Testis (tissue), 3 donors: Measurements from ENCODE around the gene PDE8B. TPM values are rescaled to one million over a fixed set of nuclear protein-coding genes. Genes with fewer than 3 reads are reported as not detected.

ENCODE experiments used
- DNase-seq: peaks from one replicate; pipeline ENCODE4 v3.0.0-alpha.2; 2019
- H3K27ac ChIP-seq, 2 donors: fragments of 200-600 bp; sonication (generic); one replicate each; pipeline ENCODE4 v1.5.1; 2019
- H3K27me3 ChIP-seq: fragments of 200-600 bp; sonication (generic); one replicate; pipeline ENCODE4 v1.5.1; 2019
- H3K36me3 ChIP-seq: fragments of 200-600 bp; sonication (generic); one replicate; pipeline ENCODE4 v1.5.1; 2017; ENCODE audit warnings: low read depth; ENCODE audit errors: missing control alignments
- H3K4me1 ChIP-seq: fragments of 200-600 bp; sonication (generic); one replicate; pipeline ENCODE4 v1.5.1; 2019
- H3K4me3 ChIP-seq, 2 donors: fragments of 200-600 bp; sonication (generic); one replicate each; pipeline ENCODE4 v1.5.1; 2017 to 2019
- H3K9me3 ChIP-seq: fragments of 200-600 bp; sonication (generic); one replicate; pipeline ENCODE4 v1.5.1; 2017
- POLR2A ChIP-seq: fragments of 450-650 bp; IDR thresholded peaks from one replicate; pipeline ENCODE4 v1.6.1; 2017; ENCODE audit warnings: antibody characterized with exemption, mild to moderate bottlenecking, moderate library complexity
- WGBS, 2 donors: methylation state at CpG; one replicate each; pipeline ENCODE4 v1.1.5; 2018; 5-methylcytosine and 5-hydroxymethylcytosine counted together
- intact Hi-C: fragments of 100-400 bp; cut with DNase I; formaldehyde crosslinking; loops from one replicate; pipeline ENCODE4 v1.15.1; 2023; ENCODE audit warnings: low total_unique reads
- polyA plus RNA-seq: library from polyadenylated mRNA; stranded (reverse); fragments of 350-450 nt; fragmentation: Illumina TruSeq; extraction: RNeasy Lipid Tissue Mini Kit (QIAGEN cat#74804); gene quantifications from one replicate; pipeline ENCODE4 v1.2.3, GENCODE V29; 2014; ENCODE audit warnings: low read depth, low replicate concordance; ENCODE audit not compliant: insufficient read depth
- total RNA-seq, 2 donors: library from RNA; depleted of rRNA; stranded (reverse); fragments of >200 nt; gene quantifications; one replicate each; pipeline ENCODE4 v1.2.3, GENCODE V29; 2016
- TF ChIP-seq, protein P1 (sequence below), 3 experiments: fragments of 450-650 bp in 2 of 3; fragments of 200-600 bp in 1 of 3; sonication (generic) in 1 of 3; IDR thresholded peaks; one replicate each; pipeline ENCODE4 v1.5.1; 2016 to 2019; ENCODE audit warnings: antibody characterized with exemption in 3 of 3, mild to moderate bottlenecking in 2 of 3, moderate library complexity in 1 of 3

PDE8B gene
- total and polyA plus RNA-seq, 3 donors from 2014 or later, result 2.0 to 7.2 (median 5.8) TPM

DNA sequence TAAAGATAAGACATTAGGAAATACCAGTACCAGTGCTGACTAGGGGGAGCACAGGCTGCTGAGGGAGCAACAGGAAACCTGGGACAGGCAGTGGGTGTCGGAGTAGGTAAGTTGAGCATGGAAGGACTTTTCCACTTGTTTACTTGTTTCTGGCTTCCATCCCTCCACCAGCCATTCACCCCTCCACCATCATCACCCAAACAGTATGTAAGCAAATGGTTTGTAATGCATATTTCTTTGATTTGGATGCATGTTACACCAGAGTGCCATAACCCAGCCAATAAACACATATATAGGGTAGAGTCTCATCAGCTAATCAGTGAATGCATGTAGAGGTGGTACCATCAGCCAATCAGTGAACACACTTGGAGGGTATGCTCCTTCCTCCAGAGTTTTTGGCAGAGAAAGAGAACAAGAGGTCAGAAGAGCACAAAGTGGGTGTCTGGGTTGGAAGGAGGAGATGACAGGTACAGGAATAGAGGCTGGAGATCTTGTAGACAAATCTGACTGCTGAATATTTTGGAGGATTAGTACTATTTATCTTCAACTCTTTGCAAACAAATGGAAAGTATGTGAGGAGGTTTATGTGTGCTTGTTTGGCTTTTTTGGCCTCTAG, 37.7 kb upstream of the PDE8B start:
- TF ChIP-seq, protein P1, sequence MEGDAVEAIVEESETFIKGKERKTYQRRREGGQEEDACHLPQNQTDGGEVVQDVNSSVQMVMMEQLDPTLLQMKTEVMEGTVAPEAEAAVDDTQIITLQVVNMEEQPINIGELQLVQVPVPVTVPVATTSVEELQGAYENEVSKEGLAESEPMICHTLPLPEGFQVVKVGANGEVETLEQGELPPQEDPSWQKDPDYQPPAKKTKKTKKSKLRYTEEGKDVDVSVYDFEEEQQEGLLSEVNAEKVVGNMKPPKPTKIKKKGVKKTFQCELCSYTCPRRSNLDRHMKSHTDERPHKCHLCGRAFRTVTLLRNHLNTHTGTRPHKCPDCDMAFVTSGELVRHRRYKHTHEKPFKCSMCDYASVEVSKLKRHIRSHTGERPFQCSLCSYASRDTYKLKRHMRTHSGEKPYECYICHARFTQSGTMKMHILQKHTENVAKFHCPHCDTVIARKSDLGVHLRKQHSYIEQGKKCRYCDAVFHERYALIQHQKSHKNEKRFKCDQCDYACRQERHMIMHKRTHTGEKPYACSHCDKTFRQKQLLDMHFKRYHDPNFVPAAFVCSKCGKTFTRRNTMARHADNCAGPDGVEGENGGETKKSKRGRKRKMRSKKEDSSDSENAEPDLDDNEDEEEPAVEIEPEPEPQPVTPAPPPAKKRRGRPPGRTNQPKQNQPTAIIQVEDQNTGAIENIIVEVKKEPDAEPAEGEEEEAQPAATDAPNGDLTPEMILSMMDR (IDR thresholded peaks at IDR 0.05), result no peak
- TF ChIP-seq POLR2A, result no peak
- H3K4me3 ChIP-seq, result no peak overlapping the region
- H3K36me3 ChIP-seq, result no peaks in the 10 kb centered on the region
- H3K4me1 ChIP-seq, result peaks cover 8% of the 10 kb centered on the region
- no peak overlapping the region for H3K27ac ChIP-seq
- intact Hi-C loops, result no loop called here
- DNase-seq, result no peak
- no peaks in the 10 kb centered on the region for H3K27me3 ChIP-seq
- WGBS, 2 donors, result 94 to 97% methylated on average over 1 of the region's 1 CpG
- H3K9me3 ChIP-seq, result no peaks in the 10 kb centered on the region

DNA sequence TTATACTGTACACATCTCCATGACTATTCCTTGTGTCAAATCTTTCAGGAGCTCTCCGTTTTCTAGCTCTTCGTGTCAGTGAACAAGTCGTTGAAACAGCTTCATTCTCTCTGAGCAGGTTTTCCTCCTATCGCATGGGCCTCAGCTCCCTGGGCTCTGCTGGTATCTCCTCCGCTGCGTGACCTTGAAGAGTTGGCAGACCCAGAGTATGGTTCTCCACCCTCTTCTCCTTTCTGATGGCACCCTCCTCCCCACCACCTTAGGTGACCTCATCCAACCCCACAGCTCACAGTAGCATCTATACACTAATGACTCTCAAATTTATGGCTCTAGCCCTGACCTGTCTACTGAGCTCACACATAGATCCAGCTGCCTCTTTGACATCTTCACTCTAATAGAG, 36.0 kb upstream of the PDE8B start:
- H3K36me3 ChIP-seq, result no peaks in the 10 kb centered on the region
- no peaks in the 10 kb centered on the region for H3K27me3 ChIP-seq
- H3K9me3 ChIP-seq, result no peaks in the 10 kb centered on the region
- no peaks in the 10 kb centered on the region for H3K4me1 ChIP-seq
- no peak for TF ChIP-seq POLR2A
- TF ChIP-seq, protein P1 (IDR thresholded peaks at IDR 0.05), result no peak
- peak; percentile 61 for DNase-seq
- H3K4me3 ChIP-seq, result no peak overlapping the region
- 59 to 61% methylated on average over 6 of the region's 6 CpGs for WGBS, 2 donors
- no peak overlapping the region for H3K27ac ChIP-seq
- intact Hi-C loops, result no loop called here

DNA sequence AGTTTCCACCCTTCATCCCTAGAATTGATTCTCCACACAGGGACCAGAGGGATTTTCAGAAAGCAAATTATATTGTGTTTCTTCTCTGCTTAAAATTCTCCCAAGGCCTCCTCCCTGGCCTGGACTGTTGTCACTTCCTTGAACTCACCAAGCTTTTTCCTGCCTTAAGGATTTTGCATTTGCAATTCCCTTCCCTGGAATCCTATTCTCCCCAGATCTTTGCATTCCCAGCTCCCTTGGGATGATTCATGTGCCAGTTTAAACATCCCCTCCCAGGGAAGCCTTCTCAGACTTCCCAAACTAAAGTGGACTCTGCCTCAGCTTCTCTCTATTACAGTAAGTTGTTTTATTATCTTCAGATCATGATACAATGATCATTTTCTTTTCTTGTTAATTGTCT, 35.2 kb upstream of the PDE8B start:
- TF ChIP-seq POLR2A, result no peak
- TF ChIP-seq, protein P1 (IDR thresholded peaks at IDR 0.05), result no peak
- Histone ChIP-seq H3K36me3 (no peaks in the 10 kb centered on the region), H3K27ac (no peak overlapping the region), H3K9me3 (no peaks in the 10 kb centered on the region), H3K4me3 (no peak overlapping the region), H3K4me1 (no peaks in the 10 kb centered on the region), H3K27me3 (no peaks in the 10 kb centered on the region)
- intact Hi-C loops, result no loop called here
- no peak for DNase-seq

DNA sequence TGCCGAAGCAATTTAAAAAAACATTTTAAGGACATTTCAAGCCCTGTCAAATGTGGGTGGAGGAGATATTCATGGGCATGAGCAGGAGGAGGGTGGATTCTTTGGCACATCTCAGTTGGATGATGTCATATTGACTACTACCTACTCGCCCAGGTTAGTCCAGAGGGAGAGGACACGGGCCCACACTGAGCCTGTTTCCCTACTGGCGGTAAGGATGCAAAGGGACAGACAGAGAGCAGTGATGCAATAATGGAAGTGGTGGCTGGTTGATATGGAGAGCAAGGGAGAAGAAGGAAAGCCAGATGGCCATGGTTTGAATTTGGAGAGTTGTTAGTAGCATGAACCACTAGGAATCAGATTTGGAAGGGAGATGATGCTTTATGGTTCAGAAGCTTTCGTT, 34.1 kb upstream of the PDE8B start:
- Histone ChIP-seq H3K9me3 (no peaks in the 10 kb centered on the region), H3K27ac (no peak overlapping the region), H3K27me3 (no peaks in the 10 kb centered on the region), H3K36me3 (no peaks in the 10 kb centered on the region), H3K4me3 (no peak overlapping the region), H3K4me1 (peaks cover 4% of the 10 kb centered on the region)
- 90 to 92% methylated on average over 5 of the region's 5 CpGs for WGBS, 2 donors
- no peak for DNase-seq
- TF ChIP-seq POLR2A, result no peak
- TF ChIP-seq, protein P1 (IDR thresholded peaks at IDR 0.05), result no peak
- intact Hi-C loops, result no loop called here

DNA sequence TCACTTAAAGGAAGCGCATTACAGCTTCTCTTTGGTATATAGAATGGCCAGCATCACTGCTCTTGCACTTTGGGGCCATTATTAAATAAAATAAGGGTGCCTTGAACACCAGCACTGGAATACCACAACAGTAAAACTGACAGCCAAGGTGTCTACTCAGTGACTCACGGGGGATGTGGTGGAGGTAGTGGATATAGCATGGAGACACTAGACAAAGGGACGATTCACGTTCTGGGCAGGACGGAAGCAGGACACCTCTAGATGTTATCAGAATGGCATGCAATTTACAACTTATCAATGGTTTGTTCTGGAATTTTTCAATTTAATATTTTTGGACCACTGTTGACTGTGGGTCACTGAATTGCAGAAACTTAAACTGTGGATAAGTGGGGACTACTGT, 32.9 kb upstream of the PDE8B start:
- TF ChIP-seq, protein P1 (IDR thresholded peaks at IDR 0.05), result no peak
- TF ChIP-seq POLR2A, result no peak
- H3K4me3 ChIP-seq, result no peak overlapping the region
- no peaks in the 10 kb centered on the region for H3K9me3 ChIP-seq
- DNase-seq, result no peak
- no peaks in the 10 kb centered on the region for H3K27me3 ChIP-seq
- intact Hi-C loops, result no loop called here
- H3K4me1 ChIP-seq, result peaks cover 4% of the 10 kb centered on the region
- 95 to 96% methylated on average over 5 of the region's 5 CpGs for WGBS, 2 donors
- H3K36me3 ChIP-seq, result no peaks in the 10 kb centered on the region
- no peak overlapping the region for H3K27ac ChIP-seq
